ENCODE measurements around the gene CAB39. TPM values are rescaled to one million over a fixed set of nuclear protein-coding genes. Genes with fewer than 3 reads are reported as not detected.

The CAB39 gene
- total and polyA plus RNA-seq, 2 experiments from 2014 or later: 18.7 to 67.5 TPM

GRCh38 chr2:230779126-230779525, 66.5 kb downstream of the CAB39 start (continued):
- TF ChIP-seq, protein P1, sequence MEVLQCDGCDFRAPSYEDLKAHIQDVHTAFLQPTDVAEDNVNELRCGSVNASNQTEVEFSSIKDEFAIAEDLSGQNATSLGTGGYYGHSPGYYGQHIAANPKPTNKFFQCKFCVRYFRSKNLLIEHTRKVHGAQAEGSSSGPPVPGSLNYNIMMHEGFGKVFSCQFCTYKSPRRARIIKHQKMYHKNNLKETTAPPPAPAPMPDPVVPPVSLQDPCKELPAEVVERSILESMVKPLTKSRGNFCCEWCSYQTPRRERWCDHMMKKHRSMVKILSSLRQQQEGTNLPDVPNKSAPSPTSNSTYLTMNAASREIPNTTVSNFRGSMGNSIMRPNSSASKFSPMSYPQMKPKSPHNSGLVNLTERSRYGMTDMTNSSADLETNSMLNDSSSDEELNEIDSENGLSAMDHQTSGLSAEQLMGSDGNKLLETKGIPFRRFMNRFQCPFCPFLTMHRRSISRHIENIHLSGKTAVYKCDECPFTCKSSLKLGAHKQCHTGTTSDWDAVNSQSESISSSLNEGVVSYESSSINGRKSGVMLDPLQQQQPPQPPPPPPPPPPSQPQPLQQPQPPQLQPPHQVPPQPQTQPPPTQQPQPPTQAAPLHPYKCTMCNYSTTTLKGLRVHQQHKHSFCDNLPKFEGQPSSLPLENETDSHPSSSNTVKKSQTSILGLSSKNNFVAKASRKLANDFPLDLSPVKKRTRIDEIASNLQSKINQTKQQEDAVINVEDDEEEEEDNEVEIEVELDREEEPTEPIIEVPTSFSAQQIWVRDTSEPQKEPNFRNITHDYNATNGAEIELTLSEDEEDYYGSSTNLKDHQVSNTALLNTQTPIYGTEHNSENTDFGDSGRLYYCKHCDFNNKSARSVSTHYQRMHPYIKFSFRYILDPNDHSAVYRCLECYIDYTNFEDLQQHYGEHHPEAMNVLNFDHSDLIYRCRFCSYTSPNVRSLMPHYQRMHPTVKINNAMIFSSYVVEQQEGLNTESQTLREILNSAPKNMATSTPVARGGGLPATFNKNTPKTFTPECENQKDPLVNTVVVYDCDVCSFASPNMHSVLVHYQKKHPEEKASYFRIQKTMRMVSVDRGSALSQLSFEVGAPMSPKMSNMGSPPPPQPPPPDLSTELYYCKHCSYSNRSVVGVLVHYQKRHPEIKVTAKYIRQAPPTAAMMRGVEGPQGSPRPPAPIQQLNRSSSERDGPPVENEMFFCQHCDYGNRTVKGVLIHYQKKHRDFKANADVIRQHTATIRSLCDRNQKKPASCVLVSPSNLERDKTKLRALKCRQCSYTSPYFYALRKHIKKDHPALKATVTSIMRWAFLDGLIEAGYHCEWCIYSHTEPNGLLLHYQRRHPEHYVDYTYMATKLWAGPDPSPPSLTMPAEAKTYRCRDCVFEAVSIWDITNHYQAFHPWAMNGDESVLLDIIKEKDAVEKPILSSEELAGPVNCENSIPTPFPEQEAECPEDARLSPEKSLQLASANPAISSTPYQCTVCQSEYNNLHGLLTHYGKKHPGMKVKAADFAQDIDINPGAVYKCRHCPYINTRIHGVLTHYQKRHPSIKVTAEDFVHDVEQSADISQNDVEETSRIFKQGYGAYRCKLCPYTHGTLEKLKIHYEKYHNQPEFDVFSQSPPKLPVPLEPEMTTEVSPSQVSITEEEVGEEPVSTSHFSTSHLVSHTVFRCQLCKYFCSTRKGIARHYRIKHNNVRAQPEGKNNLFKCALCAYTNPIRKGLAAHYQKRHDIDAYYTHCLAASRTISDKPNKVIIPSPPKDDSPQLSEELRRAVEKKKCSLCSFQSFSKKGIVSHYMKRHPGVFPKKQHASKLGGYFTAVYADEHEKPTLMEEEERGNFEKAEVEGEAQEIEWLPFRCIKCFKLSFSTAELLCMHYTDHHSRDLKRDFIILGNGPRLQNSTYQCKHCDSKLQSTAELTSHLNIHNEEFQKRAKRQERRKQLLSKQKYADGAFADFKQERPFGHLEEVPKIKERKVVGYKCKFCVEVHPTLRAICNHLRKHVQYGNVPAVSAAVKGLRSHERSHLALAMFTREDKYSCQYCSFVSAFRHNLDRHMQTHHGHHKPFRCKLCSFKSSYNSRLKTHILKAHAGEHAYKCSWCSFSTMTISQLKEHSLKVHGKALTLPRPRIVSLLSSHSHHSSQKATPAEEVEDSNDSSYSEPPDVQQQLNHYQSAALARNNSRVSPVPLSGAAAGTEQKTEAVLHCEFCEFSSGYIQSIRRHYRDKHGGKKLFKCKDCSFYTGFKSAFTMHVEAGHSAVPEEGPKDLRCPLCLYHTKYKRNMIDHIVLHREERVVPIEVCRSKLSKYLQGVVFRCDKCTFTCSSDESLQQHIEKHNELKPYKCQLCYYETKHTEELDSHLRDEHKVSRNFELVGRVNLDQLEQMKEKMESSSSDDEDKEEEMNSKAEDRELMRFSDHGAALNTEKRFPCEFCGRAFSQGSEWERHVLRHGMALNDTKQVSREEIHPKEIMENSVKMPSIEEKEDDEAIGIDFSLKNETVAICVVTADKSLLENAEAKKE (CRISPR knock-in tag; IDR thresholded peaks at IDR 0.05): no peak
- TF ChIP-seq EZH2phosphoT487 (IDR thresholded peaks at IDR 0.05; ENCODE audit: unreplicated experiment) (no peak), ZNF331 (CRISPR knock-in tag; IDR thresholded peaks at IDR 0.05; ENCODE audit: low read depth) (no peak), CREB1 (CRISPR knock-in tag; IDR thresholded peaks at IDR 0.05; ENCODE audit: low read depth) (no peak), JUNB (IDR thresholded peaks at IDR 0.05; ENCODE audit: unreplicated experiment) (no peak), EZH2 (IDR thresholded peaks at IDR 0.05; ENCODE audit: low read depth, unreplicated experiment) (no peak), STAT1 (IDR thresholded peaks at IDR 0.05; ENCODE audit: unreplicated experiment) (no peak), POLR2AphosphoS5 (IDR thresholded peaks at IDR 0.05; ENCODE audit: low read depth) (no peak)
- TF ChIP-seq, protein P2, sequence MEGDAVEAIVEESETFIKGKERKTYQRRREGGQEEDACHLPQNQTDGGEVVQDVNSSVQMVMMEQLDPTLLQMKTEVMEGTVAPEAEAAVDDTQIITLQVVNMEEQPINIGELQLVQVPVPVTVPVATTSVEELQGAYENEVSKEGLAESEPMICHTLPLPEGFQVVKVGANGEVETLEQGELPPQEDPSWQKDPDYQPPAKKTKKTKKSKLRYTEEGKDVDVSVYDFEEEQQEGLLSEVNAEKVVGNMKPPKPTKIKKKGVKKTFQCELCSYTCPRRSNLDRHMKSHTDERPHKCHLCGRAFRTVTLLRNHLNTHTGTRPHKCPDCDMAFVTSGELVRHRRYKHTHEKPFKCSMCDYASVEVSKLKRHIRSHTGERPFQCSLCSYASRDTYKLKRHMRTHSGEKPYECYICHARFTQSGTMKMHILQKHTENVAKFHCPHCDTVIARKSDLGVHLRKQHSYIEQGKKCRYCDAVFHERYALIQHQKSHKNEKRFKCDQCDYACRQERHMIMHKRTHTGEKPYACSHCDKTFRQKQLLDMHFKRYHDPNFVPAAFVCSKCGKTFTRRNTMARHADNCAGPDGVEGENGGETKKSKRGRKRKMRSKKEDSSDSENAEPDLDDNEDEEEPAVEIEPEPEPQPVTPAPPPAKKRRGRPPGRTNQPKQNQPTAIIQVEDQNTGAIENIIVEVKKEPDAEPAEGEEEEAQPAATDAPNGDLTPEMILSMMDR (conservative IDR thresholded peaks at IDR 0.05; ENCODE audit: low read depth in 2 of 2): no peak
